ENCODE data around the gene EGF.
"Not testable (repeated sequence)": the region's sequence is repeated elsewhere in the genome, so short reads cannot be mapped to it uniquely, and the experiment has no call there.

EGF gene

GRCh38 chr4:109912706-109913595 is at the start of gene EGF:
Gene EGF, plus strand, starts transcription at chr4:109912883. Its CDS starts 453 bp downstream, at chr4:109913336.
- peak; percentile 45 for DNase-seq
- in situ Hi-C loops (cut with MboI; ENCODE audit: low pct_unique_long_range_greater_than_20kb, low sequenced_read_pairs) = no loop called here

GRCh38 chr4:109864134-109864533 is 48.5 kb upstream of the EGF start:
- no peak for DNase-seq
- in situ Hi-C loops (cut with MboI; ENCODE audit: low pct_unique_long_range_greater_than_20kb, low sequenced_read_pairs) = no loop called here

- DNase-seq = no peak
- in situ Hi-C loops (cut with MboI; ENCODE audit: low pct_unique_long_range_greater_than_20kb, low sequenced_read_pairs) = no loop called here
These were observed 42.6 kb upstream of the EGF start for GRCh38 chr4:109870061-109870460.

- no peak for DNase-seq
- in situ Hi-C loops (cut with MboI; ENCODE audit: low pct_unique_long_range_greater_than_20kb, low sequenced_read_pairs) = no loop called here
These were observed 40.6 kb upstream of the EGF start for GRCh38 chr4:109872065-109872464.

- in situ Hi-C loops (cut with MboI; ENCODE audit: low pct_unique_long_range_greater_than_20kb, low sequenced_read_pairs) = no loop called here
- no peak for DNase-seq
These were observed 39.6 kb upstream of the EGF start for GRCh38 chr4:109872950-109873656.

GRCh38 chr4:109873791-109874514 is 38.7 kb upstream of the EGF start:
- DNase-seq = no peak
- in situ Hi-C loops (cut with MboI; ENCODE audit: low pct_unique_long_range_greater_than_20kb, low sequenced_read_pairs) = no loop called here

GRCh38 chr4:109875106-109875505 is 37.6 kb upstream of the EGF start:
- in situ Hi-C loops (cut with MboI; ENCODE audit: low pct_unique_long_range_greater_than_20kb, low sequenced_read_pairs) = no loop called here
- no peak for DNase-seq

- in situ Hi-C loops (cut with MboI; ENCODE audit: low pct_unique_long_range_greater_than_20kb, low sequenced_read_pairs); DNase-seq: not testable (repeated sequence)
These were observed 37.1 kb upstream of the EGF start for GRCh38 chr4:109875553-109875952.

GRCh38 chr4:109876634-109877265 is 35.9 kb upstream of the EGF start:
- in situ Hi-C loops (cut with MboI; ENCODE audit: low pct_unique_long_range_greater_than_20kb, low sequenced_read_pairs) = no loop called here
- no peak for DNase-seq

- no peak for DNase-seq
- in situ Hi-C loops (cut with MboI; ENCODE audit: low pct_unique_long_range_greater_than_20kb, low sequenced_read_pairs) = no loop called here
These were observed 35.3 kb upstream of the EGF start for GRCh38 chr4:109877400-109877799.

- in situ Hi-C loops (cut with MboI; ENCODE audit: low pct_unique_long_range_greater_than_20kb, low sequenced_read_pairs) = no loop called here
- no peak for DNase-seq
These were observed 34.3 kb upstream of the EGF start for GRCh38 chr4:109878355-109878754.

GRCh38 chr4:109879081-109879480 is 33.6 kb upstream of the EGF start:
- in situ Hi-C loops (cut with MboI; ENCODE audit: low pct_unique_long_range_greater_than_20kb, low sequenced_read_pairs) = no loop called here
- DNase-seq = no peak

- in situ Hi-C loops (cut with MboI; ENCODE audit: low pct_unique_long_range_greater_than_20kb, low sequenced_read_pairs) = no loop called here
These were observed 32.9 kb upstream of the EGF start for GRCh38 chr4:109879636-109880314.

GRCh38 chr4:109886303-109886702 is 26.4 kb upstream of the EGF start:
- in situ Hi-C loops (cut with MboI; ENCODE audit: low pct_unique_long_range_greater_than_20kb, low sequenced_read_pairs) = no loop called here
- no peak for DNase-seq

More at GRCh38 chr4:109879636-109880314, 32.9 kb upstream of the EGF start:
- no peak for DNase-seq

- in situ Hi-C loops (cut with MboI; ENCODE audit: low pct_unique_long_range_greater_than_20kb, low sequenced_read_pairs) = no loop called here
- no peak for DNase-seq
These were observed 25.6 kb upstream of the EGF start for GRCh38 chr4:109887071-109887470.

- in situ Hi-C loops (cut with MboI; ENCODE audit: low pct_unique_long_range_greater_than_20kb, low sequenced_read_pairs) = no loop called here
- DNase-seq = no peak
These were observed 22.6 kb upstream of the EGF start for GRCh38 chr4:109890076-109890475.

- no peak for DNase-seq
- in situ Hi-C loops (cut with MboI; ENCODE audit: low pct_unique_long_range_greater_than_20kb, low sequenced_read_pairs) = no loop called here
These were observed 10.0 kb upstream of the EGF start for GRCh38 chr4:109902559-109903251.

- DNase-seq = no peak
- in situ Hi-C loops (cut with MboI; ENCODE audit: low pct_unique_long_range_greater_than_20kb, low sequenced_read_pairs) = no loop called here
These were observed 4.0 kb upstream of the EGF start for GRCh38 chr4:109908731-109909130.
